ENCODE results near the gene P2RX7.

P2RX7 gene

GRCh38 chr12:121095544-121096198, 37.0 kb upstream of the P2RX7 start:
- H2AFZ ChIP-seq (ENCODE audit: low read length), result peak overlapping the region; percentile 45; the same call in 1 of the 2 replicates
- no peaks in the 10 kb centered on the region for H3K79me2 ChIP-seq (ENCODE audit: low read length)
- no peak overlapping the region for H3K27ac ChIP-seq (ENCODE audit: low read length)
- H4K20me1 ChIP-seq (ENCODE audit: insufficient read depth, low read length), result no peaks in the 10 kb centered on the region
- H3K36me3 ChIP-seq (replicated peaks; ENCODE audit: insufficient read depth, low read length), result no peaks in the 10 kb centered on the region
- H3K9me3 ChIP-seq (replicated peaks; ENCODE audit: insufficient read depth, low read length), result no peaks in the 10 kb centered on the region
- peak overlapping the region; percentile 65 for H3K4me2 ChIP-seq (ENCODE audit: low read depth, low read length)
- peak overlapping the region; percentile 37; the same call in 1 of the 2 replicates for H3K4me3 ChIP-seq (ENCODE audit: low read length)
- no peaks in the 10 kb centered on the region for H3K9me2 ChIP-seq (replicated peaks; ENCODE audit: insufficient read depth, low read length)
- no peaks in the 10 kb centered on the region for H3K27me3 ChIP-seq (replicated peaks; ENCODE audit: insufficient read depth, low read length)
- H3K4me1 ChIP-seq (ENCODE audit: low read length), result no peaks in the 10 kb centered on the region
- H3K9ac ChIP-seq (ENCODE audit: low read length), result no peak overlapping the region
- no peaks in the 10 kb centered on the region for H3F3A ChIP-seq (ENCODE audit: insufficient read depth, low read length)
- no peak for TF ChIP-seq EZH2 (optimal IDR thresholded peaks at IDR 0.05; ENCODE audit: low read depth, low read length)
- TF ChIP-seq CTCF (IDR thresholded peaks at IDR 0.05; ENCODE audit: low read length), result peak; percentile 52
- peak; percentile 7 for DNase-seq

- Histone ChIP-seq H3K4me2 (ENCODE audit: low read depth, low read length) (peak overlapping the region; percentile 65), H3K79me2 (ENCODE audit: low read length) (no peaks in the 10 kb centered on the region), H3K27me3 (replicated peaks; ENCODE audit: insufficient read depth, low read length) (no peaks in the 10 kb centered on the region), H3K9ac (ENCODE audit: low read length) (no peak overlapping the region), H3K27ac (ENCODE audit: low read length) (no peak overlapping the region), H3K9me2 (replicated peaks; ENCODE audit: insufficient read depth, low read length) (no peaks in the 10 kb centered on the region), H3K4me1 (ENCODE audit: low read length) (no peaks in the 10 kb centered on the region), H3K36me3 (replicated peaks; ENCODE audit: insufficient read depth, low read length) (no peaks in the 10 kb centered on the region), H2AFZ (ENCODE audit: low read length) (no peak overlapping the region), H3K9me3 (replicated peaks; ENCODE audit: insufficient read depth, low read length) (no peaks in the 10 kb centered on the region), H3F3A (ENCODE audit: insufficient read depth, low read length) (no peaks in the 10 kb centered on the region), H3K4me3 (ENCODE audit: low read length) (no peak overlapping the region), H4K20me1 (ENCODE audit: insufficient read depth, low read length) (no peaks in the 10 kb centered on the region)
- TF ChIP-seq CTCF (IDR thresholded peaks at IDR 0.05; ENCODE audit: low read length) (no peak), EZH2phosphoT487 (IDR thresholded peaks at IDR 0.05; ENCODE audit: low read length) (no peak), EZH2 (optimal IDR thresholded peaks at IDR 0.05; ENCODE audit: low read depth, low read length) (no peak)
- no peak for DNase-seq
Observed at GRCh38 chr12:121096199-121096798, 36.4 kb upstream of the P2RX7 start.

GRCh38 chr12:121099779-121100178, 32.9 kb upstream of the P2RX7 start:
- Histone ChIP-seq H3K4me2 (ENCODE audit: low read depth, low read length) (no peak overlapping the region), H3K9me3 (replicated peaks; ENCODE audit: insufficient read depth, low read length) (no peaks in the 10 kb centered on the region), H3K4me1 (ENCODE audit: low read length) (no peaks in the 10 kb centered on the region), H3K36me3 (replicated peaks; ENCODE audit: insufficient read depth, low read length) (no peaks in the 10 kb centered on the region), H3K79me2 (ENCODE audit: low read length) (no peaks in the 10 kb centered on the region), H3F3A (ENCODE audit: insufficient read depth, low read length) (no peaks in the 10 kb centered on the region), H3K9ac (ENCODE audit: low read length) (no peak overlapping the region), H4K20me1 (ENCODE audit: insufficient read depth, low read length) (no peaks in the 10 kb centered on the region), H3K27me3 (replicated peaks; ENCODE audit: insufficient read depth, low read length) (no peaks in the 10 kb centered on the region), H2AFZ (ENCODE audit: low read length) (no peak overlapping the region), H3K4me3 (ENCODE audit: low read length) (no peak overlapping the region), H3K27ac (ENCODE audit: low read length) (no peak overlapping the region), H3K9me2 (replicated peaks; ENCODE audit: insufficient read depth, low read length) (no peaks in the 10 kb centered on the region)
- TF ChIP-seq EZH2phosphoT487 (IDR thresholded peaks at IDR 0.05; ENCODE audit: low read length) (no peak), EZH2 (optimal IDR thresholded peaks at IDR 0.05; ENCODE audit: low read depth, low read length) (no peak), CTCF (IDR thresholded peaks at IDR 0.05; ENCODE audit: low read length) (no peak)
- no peak for DNase-seq
